GM21723 (cell line): Measurements from ENCODE around the gene RARS2.
A peak's percentile ranks its signal among the peaks of the same experiment; 100 is the strongest.
"Not testable (repeated sequence)": the region's sequence is repeated elsewhere in the genome, so short reads cannot be mapped to it uniquely, and the experiment has no call there.

Experiments
- ATAC-seq: cut with Tn5 transposase; IDR thresholded peaks from one replicate; pipeline ENCODE4 v1.9.1; 2021; ENCODE audit warnings: mild to moderate bottlenecking, moderate library complexity; ENCODE audit not compliant: unreplicated experiment

RARS2 gene, protein sequence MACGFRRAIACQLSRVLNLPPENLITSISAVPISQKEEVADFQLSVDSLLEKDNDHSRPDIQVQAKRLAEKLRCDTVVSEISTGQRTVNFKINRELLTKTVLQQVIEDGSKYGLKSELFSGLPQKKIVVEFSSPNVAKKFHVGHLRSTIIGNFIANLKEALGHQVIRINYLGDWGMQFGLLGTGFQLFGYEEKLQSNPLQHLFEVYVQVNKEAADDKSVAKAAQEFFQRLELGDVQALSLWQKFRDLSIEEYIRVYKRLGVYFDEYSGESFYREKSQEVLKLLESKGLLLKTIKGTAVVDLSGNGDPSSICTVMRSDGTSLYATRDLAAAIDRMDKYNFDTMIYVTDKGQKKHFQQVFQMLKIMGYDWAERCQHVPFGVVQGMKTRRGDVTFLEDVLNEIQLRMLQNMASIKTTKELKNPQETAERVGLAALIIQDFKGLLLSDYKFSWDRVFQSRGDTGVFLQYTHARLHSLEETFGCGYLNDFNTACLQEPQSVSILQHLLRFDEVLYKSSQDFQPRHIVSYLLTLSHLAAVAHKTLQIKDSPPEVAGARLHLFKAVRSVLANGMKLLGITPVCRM

DNA sequence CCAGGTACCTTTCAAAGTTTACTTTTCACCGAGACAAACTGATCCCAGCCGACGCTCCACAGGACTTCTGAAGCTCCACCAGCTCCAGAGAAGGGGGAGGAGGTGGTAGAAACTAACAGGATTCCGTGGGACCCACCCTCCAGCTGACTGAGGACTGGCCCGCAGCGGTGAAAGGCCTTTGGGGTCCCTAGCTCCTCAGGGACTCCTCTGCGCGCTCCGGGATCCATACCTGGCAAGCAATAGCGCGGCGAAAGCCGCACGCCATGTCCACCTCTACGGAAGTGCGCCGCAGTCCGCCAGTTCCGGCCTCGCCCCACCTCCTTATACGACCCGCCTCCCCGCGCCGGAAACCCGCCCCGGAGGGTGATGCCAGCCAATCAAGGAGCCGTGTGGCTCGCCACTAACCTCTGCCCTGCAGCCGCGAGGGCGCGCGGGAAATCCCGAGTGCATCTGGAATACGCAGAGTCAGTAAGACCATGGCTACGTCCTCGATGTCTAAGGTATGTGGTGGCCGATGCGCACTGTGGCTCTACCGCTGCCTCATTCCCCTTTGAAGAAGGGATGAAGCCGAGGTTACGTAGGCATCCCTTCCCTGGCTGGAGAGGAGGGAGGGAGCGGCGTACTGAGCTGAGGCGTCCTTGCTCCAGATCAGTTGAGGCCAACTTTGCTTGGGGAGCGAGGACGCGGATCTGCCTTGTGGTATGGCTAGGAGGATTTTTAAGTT is at the start of gene RARS2, which contains the start of gene ORC3:
Gene RARS2, minus strand, starts transcription at position 295 of the 724 bp plus-strand sequence. Its CDS starts 30 bp downstream, at position 265.
Gene ORC3, plus strand, starts transcription at position 443 of the 724 bp plus-strand sequence. Its CDS starts 34 bp downstream, at position 477.
- peak; percentile 100 for ATAC-seq

DNA sequence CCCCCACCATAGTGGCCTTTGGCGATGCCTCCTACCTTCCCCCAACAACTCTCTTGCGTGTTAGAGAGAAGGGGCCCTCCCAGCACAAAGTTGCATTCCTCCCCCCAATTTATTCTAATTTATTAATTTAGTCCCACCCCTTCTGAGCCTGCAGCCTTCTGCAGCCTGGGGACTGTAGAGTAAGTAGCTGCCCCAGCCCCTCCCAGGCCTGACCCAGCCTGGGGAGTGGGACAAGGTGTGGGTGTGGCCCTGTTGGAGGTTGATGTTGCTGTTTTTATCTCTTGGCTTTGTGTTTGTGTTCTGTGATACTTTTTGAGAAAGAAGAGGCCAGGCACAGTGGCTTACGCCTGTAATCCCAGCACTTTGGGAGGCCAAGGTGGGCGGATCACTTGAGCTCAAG is 49.6 kb upstream of the RARS2 start:
- no peak for ATAC-seq

DNA sequence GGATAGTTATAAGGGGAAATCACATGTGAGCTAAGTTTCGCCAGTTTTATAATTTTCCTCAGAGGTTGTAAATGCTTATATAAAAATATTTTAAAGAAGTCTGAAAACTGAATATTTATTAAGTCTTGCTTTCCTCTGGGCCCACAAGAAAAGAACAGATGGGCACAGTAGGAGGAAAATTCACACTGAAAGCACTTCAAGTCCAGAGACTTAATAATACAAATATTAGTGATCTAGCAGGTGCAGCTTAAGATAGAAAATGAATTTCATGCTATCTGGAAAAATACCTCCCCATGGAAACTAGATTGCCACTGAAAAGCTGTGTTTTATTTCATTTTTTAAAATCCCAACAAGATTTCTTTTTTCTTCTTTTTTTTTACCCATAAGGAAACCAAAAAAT is 47.3 kb upstream of the RARS2 start:
- ATAC-seq: no peak

DNA sequence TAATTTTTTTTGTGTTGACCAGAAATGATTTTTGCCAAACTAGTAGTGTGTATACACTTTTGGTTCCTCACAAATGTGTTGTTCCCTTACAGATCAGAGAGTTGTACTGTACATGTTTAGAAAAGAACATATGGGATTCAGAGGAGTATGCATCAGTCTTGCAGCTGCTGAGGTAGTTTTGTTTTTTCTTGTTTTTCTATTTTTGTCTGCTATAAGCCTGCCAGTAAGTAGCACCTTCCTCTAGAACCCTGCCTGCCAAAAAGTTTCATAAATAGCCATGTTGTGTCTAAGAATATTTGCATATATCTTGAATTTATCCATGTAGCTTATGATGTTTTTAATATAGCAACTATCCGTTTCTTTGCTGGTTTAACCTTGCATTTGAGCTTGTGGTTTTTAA is 46.5 kb upstream of the RARS2 start:
- no peak for ATAC-seq

DNA sequence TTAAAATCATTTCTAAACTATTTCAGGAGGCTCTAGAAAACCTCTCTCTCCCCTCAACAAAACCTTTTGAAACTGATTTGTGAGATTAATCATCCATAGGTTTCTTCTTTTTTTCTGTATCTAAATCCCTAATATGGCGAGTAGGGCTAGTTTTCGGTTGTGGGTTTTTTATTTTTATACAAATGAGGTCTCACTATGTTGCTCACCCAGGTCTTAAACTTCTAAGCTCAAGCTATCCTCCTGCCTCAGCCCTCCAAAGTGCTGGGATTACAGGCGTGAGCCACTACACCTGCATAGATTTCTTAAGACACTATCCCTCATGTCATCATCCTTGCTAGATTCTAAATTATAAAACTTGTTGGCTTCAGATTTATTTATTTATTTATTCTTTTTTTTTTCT is 44.1 kb upstream of the RARS2 start:
- ATAC-seq: no peak

DNA sequence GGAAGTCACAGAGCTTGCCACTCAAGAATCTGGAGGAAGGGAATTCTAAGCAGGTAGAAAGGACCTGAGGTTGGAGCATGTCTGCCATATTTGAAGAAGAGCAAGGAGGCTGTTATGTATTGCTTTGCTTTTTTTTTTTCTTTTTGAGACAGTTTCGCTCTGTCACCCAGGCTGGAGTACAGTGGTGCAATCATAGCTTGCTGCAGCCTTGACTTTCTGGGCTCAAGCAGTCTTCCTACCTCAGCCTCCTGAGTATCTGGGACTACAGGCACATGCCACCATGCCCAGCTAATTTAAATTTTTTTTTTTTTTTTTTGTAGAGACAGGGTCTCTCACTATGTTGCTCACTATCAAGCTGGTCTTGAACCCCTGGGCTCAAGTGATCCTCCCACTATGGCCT is 41.0 kb upstream of the RARS2 start:
- no peak for ATAC-seq

DNA sequence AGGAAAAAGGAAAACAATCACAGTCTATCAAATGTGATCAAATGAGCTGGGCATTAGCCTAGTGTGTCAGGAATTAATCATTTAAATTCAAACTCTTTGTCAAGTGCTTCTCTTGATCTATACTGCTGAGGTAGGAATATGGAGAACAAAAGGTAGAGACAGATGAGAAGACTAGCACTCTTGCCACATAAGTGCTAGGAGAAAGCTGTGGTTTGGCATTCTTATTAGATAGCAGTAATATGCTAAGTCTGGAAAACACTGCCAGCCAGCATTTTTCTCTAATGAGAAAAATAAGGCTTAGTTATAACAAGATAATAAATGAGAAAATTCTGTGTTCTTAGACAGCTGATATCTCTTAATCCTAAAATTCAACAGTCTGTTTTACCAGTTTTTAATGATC is 39.1 kb upstream of the RARS2 start:
- no peak for ATAC-seq

DNA sequence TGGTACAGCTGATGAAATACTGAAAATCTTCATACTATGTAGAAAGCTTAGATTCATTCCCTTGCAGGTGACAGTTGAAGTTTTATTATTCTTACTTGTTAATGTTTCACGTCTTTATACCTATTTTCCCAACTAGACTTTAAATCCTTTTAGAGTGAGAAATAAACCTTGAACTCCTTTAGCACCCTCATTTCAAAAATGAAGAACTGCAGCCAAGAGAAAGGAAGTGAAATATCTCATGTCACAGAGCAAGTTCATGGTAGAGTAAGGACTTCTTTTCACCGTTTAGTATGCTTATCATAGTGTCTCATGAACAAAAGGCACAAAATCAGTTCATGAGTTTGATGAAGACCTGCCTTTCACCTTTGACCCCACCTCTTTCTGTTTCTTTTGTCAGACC is 38.6 kb upstream of the RARS2 start:
- ATAC-seq: no peak

DNA sequence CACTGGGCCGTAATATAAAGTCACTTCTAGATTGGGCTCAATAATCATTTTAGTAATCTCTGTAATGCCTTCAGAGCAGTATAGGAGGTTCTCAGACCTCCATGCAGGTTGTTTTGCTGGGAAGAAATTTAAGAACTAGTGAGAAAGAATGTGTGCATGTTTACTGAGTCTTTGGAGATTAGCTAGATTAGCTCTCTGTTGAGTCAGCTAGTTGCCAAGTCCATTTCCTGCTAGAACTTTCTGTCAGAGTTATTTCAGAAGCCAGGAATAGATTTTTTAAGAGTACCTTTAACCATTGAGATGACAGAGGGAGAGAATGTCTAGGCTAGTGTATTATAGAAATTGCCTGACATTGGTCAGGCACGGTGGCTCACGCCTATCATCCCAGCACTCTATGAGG is 33.5 kb upstream of the RARS2 start:
- no peak for ATAC-seq

DNA sequence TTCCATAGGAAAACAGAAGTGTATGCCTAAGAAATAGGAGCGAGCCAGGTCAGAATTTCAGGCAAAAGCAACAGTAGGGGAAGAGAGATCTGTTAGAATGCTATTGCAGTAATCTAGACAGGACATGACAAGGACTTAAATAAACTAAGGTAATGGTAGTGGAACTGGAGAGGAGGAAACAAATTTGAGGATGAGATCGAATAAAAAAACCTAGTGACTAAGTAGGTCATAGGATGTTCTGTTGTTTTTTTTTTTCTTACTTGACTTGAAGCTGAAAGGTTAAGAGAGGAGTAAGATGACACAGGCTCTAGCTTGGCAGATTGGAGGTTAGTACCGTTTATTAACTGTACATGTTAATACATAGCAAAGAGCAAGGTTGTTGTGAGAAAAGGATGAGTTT is 28.7 kb upstream of the RARS2 start:
- ATAC-seq: no peak

DNA sequence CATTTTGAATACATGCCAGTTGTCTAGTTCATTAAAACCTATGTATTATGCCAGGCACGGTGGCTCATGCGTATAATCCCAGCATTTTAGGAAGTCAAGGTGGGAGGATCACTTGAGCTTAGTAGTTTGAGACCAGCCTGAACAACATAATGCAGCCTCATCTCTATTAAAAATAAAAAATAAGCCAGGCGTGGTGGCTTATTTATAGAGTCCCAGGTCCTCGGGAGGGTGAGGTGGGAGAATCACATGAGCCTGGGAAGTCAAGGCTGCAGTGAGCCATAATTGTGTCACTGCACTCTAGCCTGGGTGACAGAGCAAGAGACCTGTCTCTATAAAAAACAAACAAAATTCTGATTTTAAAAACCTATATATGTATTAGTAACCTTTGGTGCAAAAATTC is 27.6 kb upstream of the RARS2 start:
- no peak for ATAC-seq

DNA sequence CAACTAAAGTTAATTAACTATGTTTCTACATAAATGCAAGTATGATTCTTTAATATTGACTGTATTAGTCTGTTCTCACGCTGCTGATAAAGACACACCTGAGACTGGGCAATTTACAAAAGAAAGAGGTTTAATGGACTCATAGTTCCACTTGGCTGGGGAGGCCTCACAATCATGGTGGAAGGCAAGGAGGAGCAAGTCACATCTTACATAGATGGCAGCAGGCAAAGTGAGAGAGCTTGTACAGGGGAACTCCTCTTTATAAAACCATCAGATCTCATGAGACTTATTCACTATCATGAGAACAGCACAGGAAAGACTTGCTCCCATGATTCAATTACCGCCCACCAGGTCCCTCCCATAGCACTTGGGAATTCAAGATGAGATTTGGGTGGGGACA is 23.2 kb upstream of the RARS2 start:
- not testable (repeated sequence) for ATAC-seq

DNA sequence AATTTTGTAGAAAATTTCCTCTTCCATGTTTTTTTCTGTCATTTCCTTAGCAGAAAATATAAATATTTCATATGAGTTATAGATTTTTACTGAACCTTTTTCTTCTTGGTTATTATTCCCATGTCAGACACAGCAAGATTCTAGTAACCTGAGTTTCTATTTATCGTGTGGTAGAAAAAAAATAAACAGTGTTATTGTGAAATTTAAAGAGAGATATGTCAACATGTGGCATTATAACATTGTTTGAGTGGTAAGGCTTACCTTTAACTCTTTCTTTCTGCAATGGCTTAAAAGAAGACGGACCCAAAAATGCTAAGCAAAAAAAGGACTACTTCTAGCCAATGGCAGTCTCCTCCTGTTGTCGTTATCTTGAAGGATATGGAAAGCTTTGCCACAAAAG is 19.0 kb upstream of the RARS2 start:
- ATAC-seq: no peak

DNA sequence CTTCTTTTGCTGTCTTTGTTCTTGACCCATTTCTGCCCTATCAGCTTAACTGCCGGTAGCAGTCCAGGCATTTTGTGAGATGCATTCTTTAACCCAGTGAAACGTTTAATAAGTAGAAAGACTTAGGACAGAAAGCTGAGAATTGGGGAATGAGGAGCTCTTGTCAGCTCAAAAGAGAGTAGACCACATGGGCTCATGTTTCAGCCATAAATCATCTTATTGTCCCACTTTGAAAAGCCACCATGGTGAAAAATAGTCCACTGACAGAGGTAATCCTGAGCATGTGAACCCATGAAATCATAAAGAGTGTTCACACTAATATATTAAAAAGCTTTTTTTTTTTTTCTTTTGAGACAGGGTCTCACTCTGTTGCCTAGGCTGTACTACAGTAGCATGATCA is 16.4 kb upstream of the RARS2 start:
- no peak for ATAC-seq

DNA sequence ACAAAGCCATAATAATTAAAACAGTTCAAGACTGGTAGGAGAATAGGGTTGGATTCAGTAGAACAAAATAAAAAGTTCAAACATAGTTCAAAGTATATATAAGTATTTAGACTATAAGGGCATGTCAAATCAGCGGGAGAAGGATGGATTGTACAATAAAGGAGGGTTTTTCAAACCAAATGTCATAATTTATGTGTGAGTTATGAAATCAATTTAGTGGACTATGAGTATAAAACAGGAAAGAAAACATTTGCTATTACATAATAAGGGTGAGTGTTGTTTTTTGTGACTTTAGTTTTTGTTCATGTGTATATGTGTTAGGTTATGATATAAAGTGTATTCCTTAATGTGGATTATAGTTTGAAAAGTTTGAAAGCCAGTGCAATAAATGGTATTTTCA is 10.8 kb upstream of the RARS2 start:
- no peak for ATAC-seq

DNA sequence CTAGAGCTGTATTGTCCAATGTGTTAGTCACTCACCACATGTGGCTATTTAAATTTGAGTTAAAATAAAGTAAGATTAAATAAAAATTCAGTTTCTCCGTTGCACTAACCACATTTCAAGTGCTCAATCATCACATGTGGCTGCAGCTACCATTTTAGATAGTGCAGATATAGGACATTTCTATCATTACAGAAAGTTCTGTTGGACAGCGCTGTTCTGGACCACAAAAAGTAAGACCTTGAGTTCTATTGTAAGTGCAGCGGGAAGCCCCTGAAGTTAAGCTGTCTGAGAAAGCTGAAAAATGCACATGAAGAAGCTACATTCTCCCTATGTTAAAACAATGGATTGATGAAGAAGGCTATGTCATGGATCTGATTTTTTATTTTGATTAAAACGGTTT is 1.2 kb upstream of the RARS2 start:
- no peak for ATAC-seq

DNA sequence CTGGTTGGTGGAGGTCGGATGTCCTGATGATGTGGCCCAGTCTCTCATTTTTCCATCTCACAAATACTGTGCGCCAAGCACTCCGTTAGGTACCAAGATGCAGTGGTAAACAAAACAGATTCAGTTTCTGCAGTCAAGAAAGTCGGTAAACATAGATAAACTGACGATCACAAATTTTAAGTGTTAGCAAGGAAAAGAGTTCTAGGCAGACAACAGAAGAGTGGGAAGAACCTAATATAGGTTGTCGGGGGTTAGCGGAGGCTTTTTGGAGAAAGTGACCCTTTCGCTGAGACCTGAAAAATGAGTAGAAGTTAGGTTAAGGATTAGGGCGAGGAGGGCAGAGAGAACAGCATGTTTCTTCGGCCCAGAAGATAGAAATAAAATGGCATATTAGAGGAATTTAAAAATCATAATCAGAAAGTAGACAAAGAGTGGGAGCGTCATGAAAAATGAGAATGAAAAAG is 662 bp upstream of the RARS2 start:
- ATAC-seq: no peak

DNA sequence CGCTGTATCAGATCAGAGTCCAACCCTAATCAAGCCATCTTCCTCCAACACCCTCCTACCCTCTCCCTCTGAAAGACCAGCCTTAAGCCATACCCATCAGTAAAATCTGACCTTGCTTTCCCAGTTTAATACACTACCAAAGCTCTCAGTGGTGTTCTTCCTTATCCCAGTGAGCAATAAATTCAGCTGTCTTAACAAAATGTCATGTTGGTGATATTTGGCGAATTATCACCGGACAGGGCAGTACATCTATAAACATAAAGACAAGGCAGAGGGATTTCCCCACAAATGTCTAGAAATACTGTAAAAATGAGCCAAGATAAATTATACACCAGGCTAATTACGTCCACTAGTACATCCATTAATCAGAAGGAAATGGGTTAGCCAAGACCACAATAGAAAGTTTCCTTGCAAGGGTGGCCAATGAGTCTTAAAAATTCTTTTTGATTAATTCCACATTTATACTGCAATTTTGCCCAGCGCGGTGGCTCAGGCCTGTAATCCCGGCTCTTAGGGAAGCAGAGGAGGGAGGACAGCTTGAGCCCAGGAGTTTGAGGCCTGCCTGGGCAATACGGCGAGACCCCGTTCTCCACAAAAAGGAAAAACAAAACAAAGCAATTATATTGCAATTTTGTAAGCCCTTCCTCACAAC is 905 bp downstream of the RARS2 start:
- ATAC-seq: no peak

DNA sequence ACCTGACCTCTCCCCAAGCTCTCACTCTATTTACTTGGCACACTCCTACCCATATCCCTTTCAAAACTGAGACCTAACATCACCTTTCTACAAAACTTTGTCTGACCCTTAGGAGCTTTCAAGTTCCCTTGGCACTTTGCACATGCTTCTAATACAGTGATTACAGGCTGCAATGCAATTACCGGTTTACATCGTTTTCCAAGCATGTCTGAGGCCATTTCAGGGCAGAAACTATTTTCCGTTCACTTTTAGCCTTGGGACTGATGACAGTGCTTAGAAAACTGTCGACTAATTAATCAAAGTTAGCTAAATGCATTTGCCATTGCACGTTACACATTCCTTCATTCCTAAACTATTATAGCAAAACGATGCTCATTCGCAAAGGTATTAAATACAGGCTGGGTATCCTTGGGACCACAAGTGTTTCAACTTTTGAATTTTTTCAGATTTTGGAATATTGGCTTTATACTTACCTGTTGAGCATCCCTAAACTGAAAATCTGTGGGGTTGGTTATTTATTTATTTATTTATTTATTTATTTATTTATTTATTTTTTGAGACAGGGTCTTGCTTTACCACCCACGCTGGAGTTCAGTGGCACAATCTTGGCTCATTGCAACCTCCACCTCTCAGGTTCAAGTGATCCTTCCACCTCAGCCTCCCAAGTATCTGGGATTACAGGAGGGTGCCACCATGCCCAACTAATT is 3.3 kb downstream of the RARS2 start:
- no peak for ATAC-seq

DNA sequence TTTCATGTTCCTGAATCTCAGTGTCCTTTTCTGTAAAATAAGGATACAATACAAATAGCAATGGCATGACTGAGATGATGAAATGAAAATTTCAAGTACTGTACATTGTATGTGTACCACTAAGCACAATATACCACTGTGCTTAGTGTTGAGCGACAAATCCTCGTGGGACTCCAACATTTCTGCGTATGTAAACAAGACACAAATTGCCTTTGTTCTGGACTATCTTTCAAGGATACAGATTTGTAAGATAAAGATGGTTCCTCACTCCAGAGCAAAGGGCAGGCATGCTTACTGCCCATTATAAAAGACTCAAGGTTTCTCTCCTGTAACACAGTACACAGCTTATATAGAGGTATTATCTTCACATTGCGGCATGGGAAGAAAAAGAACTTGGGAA is 6.0 kb downstream of the RARS2 start:
- no peak for ATAC-seq

DNA sequence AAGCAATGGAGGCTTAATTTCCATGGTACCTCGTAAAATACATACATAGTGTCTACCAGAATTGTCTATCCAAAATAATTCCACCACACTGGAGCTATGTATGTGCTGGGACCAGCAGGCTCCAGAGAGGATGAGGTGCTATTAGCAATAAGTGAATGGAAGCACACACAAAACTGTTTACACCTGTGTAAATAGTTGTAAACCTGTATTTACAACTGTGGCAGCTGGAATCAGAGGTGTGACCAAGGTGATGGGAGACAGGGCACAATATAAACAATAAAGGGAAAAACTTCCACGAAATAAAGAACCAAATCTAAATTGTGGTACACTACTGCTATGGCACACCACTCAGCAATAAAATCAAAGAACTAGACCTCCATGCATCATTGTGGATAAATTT is 14.4 kb downstream of the RARS2 start:
- ATAC-seq: no peak
